Measurements from ENCODE around the gene CTXN1.
A peak's percentile ranks its signal among the peaks of the same experiment; 100 is the strongest.

CTXN1 gene

GRCh38 chr19:7916103-7916954 lies 9.6 kb downstream of the CTXN1 start:
- peak in 5 of 56 donors; percentile 6 to 72 (median 16) for DNase-seq

GRCh38 chr19:7915250-7916102 lies 10.5 kb downstream of the CTXN1 start:
- no peak for DNase-seq

GRCh38 chr19:7914598-7915045 lies 11.3 kb downstream of the CTXN1 start, which contains the start of gene TGFBR3L:
Gene TGFBR3L, plus strand, starts transcription at chr19:7914830.
- no peak for DNase-seq

- DNase-seq, result no peak
Measured at GRCh38 chr19:7914099-7914498, 11.8 kb downstream of the CTXN1 start.

- DNase-seq, result no peak
Measured at GRCh38 chr19:7913652-7914051, 12.3 kb downstream of the CTXN1 start.

- DNase-seq, result no peak
Measured at GRCh38 chr19:7912697-7913564, 13.0 kb downstream of the CTXN1 start.

GRCh38 chr19:7912144-7912696 lies 13.7 kb downstream of the CTXN1 start:
- no peak for DNase-seq

GRCh38 chr19:7911508-7912143 lies 14.3 kb downstream of the CTXN1 start:
- no peak for DNase-seq

- DNase-seq, result no peak
Measured at GRCh38 chr19:7910321-7911161, 15.4 kb downstream of the CTXN1 start.

- no peak for DNase-seq
Measured at GRCh38 chr19:7909471-7910067, 16.4 kb downstream of the CTXN1 start.

- no peak for DNase-seq
Measured at GRCh38 chr19:7908742-7909461, 17.0 kb downstream of the CTXN1 start.

- DNase-seq, result no peak
Measured at GRCh38 chr19:7908078-7908699, 17.7 kb downstream of the CTXN1 start.

- no peak for DNase-seq
Measured at GRCh38 chr19:7907544-7907943, 18.4 kb downstream of the CTXN1 start.

GRCh38 chr19:7907122-7907521 lies 18.8 kb downstream of the CTXN1 start:
- DNase-seq, result no peak

- no peak for DNase-seq
Measured at GRCh38 chr19:7905859-7906258, 20.1 kb downstream of the CTXN1 start.

GRCh38 chr19:7905268-7905667 lies 20.7 kb downstream of the CTXN1 start:
- no peak for DNase-seq

Data from nucleus accumbens (tissue), 56 donors.